SK-N-SH (cell line): ENCODE measurements around the gene KCNJ9. TPM values are rescaled to one million over a fixed set of nuclear protein-coding genes. Genes with fewer than 3 reads are reported as not detected.
A peak's percentile ranks its signal among the peaks of the same experiment; 100 is the strongest.

Source experiments
- CTCF ChIA-PET: fragments of 300-600, 350-600 bp; formaldehyde crosslinking; extraction: SDS; loops from one replicate; lab custom pipeline; 2021; lab: Yijun Ruan, JAX
- POLR2A ChIA-PET: fragments of 350-600 bp; sonication (Branson Sonifier 250); formaldehyde crosslinking; extraction: SDS; loops from one replicate; lab custom pipeline; 2020; ENCODE audit warnings: antibody characterized with exemption, inconsistent platforms; lab: Yijun Ruan, JAX
- DNase-seq: peaks from one replicate; pipeline ENCODE4 v3.0.0; 2012
- H2AFZ ChIP-seq: fragments of 200-600 bp; sonication (generic); 2 replicates; pipeline ENCODE4 v1.8.1; 2016; ENCODE audit warnings: antibody characterized with exemption, mild to moderate bottlenecking, low read depth
- H3F3A ChIP-seq: fragments of 200-600 bp; sonication (generic); replicated peaks from 2 replicates; pipeline ENCODE3; 2016; ENCODE audit warnings: antibody characterized with exemption, mild to moderate bottlenecking; ENCODE audit not compliant: insufficient read depth
- H3K27ac ChIP-seq, 2 experiments: fragments of 200-500 bp in 1 of 2; fragments of 200-600 bp in 1 of 2; sonication (Bioruptor generic) in 1 of 2; sonication (generic), shearing (Covaris generic) in 1 of 2; 2 replicates each; pipeline versions ENCODE4 v1.5.1 to v1.6.1; 2014 to 2016; ENCODE audit warnings: low read depth in 2 of 2, inconsistent platforms in 1 of 2, low read length in 1 of 2, mild to moderate bottlenecking in 1 of 2, mixed read lengths in 1 of 2
- H3K27me3 ChIP-seq: fragments of 200-600 bp; sonication (generic), shearing (Covaris generic); 2 replicates; pipeline ENCODE4 v1.6.1; 2016; ENCODE audit warnings: mixed run types; ENCODE audit not compliant: insufficient read depth
- H3K36me3 ChIP-seq, 2 experiments: fragments of 200-500 bp in 1 of 2; fragments of 200-600 bp in 1 of 2; sonication (Bioruptor generic) in 1 of 2; sonication (generic) in 1 of 2; replicated peaks in 1 of 2; 2 replicates each; pipeline versions ENCODE3 to v1.5.1; 2014 to 2016; ENCODE audit warnings: low read length in 1 of 2, mild to moderate bottlenecking in 1 of 2; ENCODE audit not compliant: insufficient read depth in 2 of 2, control insufficient read depth in 1 of 2
- H3K4me1 ChIP-seq, 2 experiments: fragments of 200-500 bp in 1 of 2; fragments of 200-600 bp in 1 of 2; sonication (Bioruptor generic) in 1 of 2; sonication (generic), shearing (Covaris generic) in 1 of 2; 2 replicates each; pipeline versions ENCODE4 v1.5.1 to v1.6.1; 2014 to 2016; ENCODE audit warnings: low read depth in 1 of 2, low read length in 1 of 2, mixed run types in 1 of 2; ENCODE audit not compliant: insufficient read depth in 2 of 2, control insufficient read depth in 1 of 2
- H3K4me2 ChIP-seq: fragments of 200-600 bp; sonication (generic), shearing (Covaris generic); 2 replicates; pipeline ENCODE4 v1.6.1; 2017; ENCODE audit warnings: mixed run types
- H3K4me3 ChIP-seq, 2 experiments: fragments of 200-500 bp in 1 of 2; fragments of 200-600 bp in 1 of 2; sonication (Bioruptor generic) in 1 of 2; sonication (generic), shearing (Covaris generic) in 1 of 2; 2 replicates each; pipeline versions ENCODE4 v1.5.1 to v1.8.1; 2014 to 2016; ENCODE audit warnings: low read depth in 2 of 2, inconsistent platforms in 1 of 2, low read length in 1 of 2, mild to moderate bottlenecking in 1 of 2, mixed read lengths in 1 of 2, moderate library complexity in 1 of 2
- H3K79me2 ChIP-seq: fragments of 200-600 bp; sonication (generic); 2 replicates; pipeline ENCODE4 v1.8.1; 2017; ENCODE audit warnings: mild to moderate bottlenecking; ENCODE audit not compliant: insufficient read depth
- H3K9ac ChIP-seq: fragments of 200-600 bp; sonication (generic); 2 replicates; pipeline ENCODE4 v1.6.1; 2017; ENCODE audit warnings: mixed run types
- H3K9me2 ChIP-seq: fragments of 200-600 bp; sonication (generic); 2 replicates; pipeline ENCODE4 v1.6.1; 2017; ENCODE audit warnings: mixed run types
- H3K9me3 ChIP-seq: fragments of 200-600 bp; sonication (generic); 2 replicates; pipeline ENCODE4 v1.6.1; 2017; ENCODE audit warnings: mixed run types, mild to moderate bottlenecking, moderate library complexity
- H4K20me1 ChIP-seq: fragments of 200-600 bp; sonication (generic); 2 replicates; pipeline ENCODE4 v1.6.1; 2017; ENCODE audit warnings: mild to moderate bottlenecking, mixed run types; ENCODE audit not compliant: insufficient read depth
- EZH2phosphoT487 ChIP-seq: fragments of 200-600 bp; sonication (generic); IDR thresholded peaks from 2 replicates; pipeline ENCODE4 v1.6.1; 2017; ENCODE audit warnings: low read depth, mixed run types, mild to moderate bottlenecking, antibody characterized with exemption, moderate library complexity, borderline replicate concordance
- FOSL2 ChIP-seq: IDR thresholded peaks from 2 replicates; pipeline ENCODE4 v1.4.0; 2012; ENCODE audit warnings: low read depth, mild to moderate bottlenecking, moderate library complexity, borderline replicate concordance
- FOXJ3 ChIP-seq: sonication (generic); formaldehyde crosslinking; IDR thresholded peaks from 2 replicates; pipeline ENCODE4 v1.5.1; 2020; ENCODE audit warnings: mild to moderate bottlenecking, missing genetic modification reagents
- MXI1 ChIP-seq: IDR thresholded peaks from 2 replicates; pipeline ENCODE4 v1.6.1; 2012; ENCODE audit warnings: mild to moderate bottlenecking, low read depth, low read length, improper control_type of control experiment
- NFIC ChIP-seq: IDR thresholded peaks from 2 replicates; pipeline ENCODE4 v1.4.0; 2012; ENCODE audit warnings: borderline replicate concordance
- RFX5 ChIP-seq: IDR thresholded peaks from 2 replicates; pipeline ENCODE4 v1.6.1; 2012; ENCODE audit warnings: mild to moderate bottlenecking, improper control_type of control experiment, low read length
- SIN3A ChIP-seq: IDR thresholded peaks from 2 replicates; pipeline ENCODE4 v1.6.1; 2012; ENCODE audit warnings: low read depth, mild to moderate bottlenecking, low read length, moderate library complexity, borderline replicate concordance
- TAF1 ChIP-seq: IDR thresholded peaks from 2 replicates; pipeline ENCODE4 v1.6.1; 2012; ENCODE audit warnings: low read depth, mild to moderate bottlenecking, low read length, moderate library complexity, borderline replicate concordance
- TEAD4 ChIP-seq: IDR thresholded peaks from 2 replicates; pipeline ENCODE4 v1.4.0; 2012; ENCODE audit warnings: mild to moderate bottlenecking, borderline replicate concordance; ENCODE audit not compliant: insufficient read depth
- WGBS: methylation state at CpG from one replicate; pipeline ENCODE4 v1.1.6; 2017; ENCODE audit warnings: low lambda C conversion rate; 5-methylcytosine and 5-hydroxymethylcytosine counted together
- polyA plus RNA-seq, 3 experiments: library from polyadenylated mRNA; depleted of rRNA; stranded (reverse); fragments of >200 nt; gene quantifications; 2 replicates each; pipeline ENCODE4 v1.2.3, GENCODE V29; 2012
- TF ChIP-seq, protein P1 (sequence below): fragments of 150-350 bp; IDR thresholded peaks from 2 replicates; pipeline ENCODE4 v1.6.1; 2016; ENCODE audit warnings: mild to moderate bottlenecking, low read depth, low read length

The KCNJ9 gene
- 0.02 and 0.05 TPM in 2 replicates for polyA plus RNA-seq (2012; rRNA removed)
- 0.01 and 0.03 TPM in 2 replicates for polyA plus RNA-seq (2012; cell fraction: cytosol; rRNA removed)
- 0.01 TPM in 1 of 2 replicates, not detected in the other for polyA plus RNA-seq (2012; cell fraction: nucleus; rRNA removed)

DNA sequence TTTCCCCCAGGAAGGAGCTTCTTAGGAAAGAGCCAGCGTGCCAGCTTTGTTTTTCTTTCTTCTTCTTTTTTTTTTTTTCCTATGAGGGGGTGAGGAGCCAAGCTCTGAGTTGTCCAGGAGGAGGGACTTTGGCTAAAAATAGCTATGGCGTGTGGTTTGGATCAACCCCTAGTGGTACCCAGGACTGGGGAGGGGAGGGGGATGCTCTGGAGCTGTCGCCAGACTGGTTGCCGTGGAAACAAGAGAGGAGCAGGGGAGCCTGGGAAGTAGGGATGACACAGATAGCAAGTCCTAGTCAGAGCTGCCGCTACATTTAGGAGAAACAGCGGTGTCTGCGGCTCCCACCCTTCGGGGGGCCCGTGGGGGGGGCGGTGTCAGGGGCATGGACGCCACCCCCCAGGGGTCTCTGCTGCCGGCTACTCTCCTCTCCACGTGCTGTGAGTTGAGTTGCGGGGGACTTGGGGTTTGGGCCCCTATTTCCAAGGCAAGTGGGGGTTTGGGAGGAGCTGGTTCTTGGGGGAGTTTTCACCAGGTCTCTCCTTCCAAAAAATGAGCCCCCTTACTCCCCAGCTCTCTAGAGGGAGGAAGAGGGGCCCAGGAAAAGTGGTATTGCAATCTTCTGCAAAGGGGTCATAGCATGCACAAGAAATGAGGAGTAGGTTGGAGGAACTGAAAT lies at the start of gene KCNJ9:
Gene KCNJ9, plus strand, starts transcription at position 278 of the 676 bp plus-strand sequence. CDS start 2,493 bp downstream, outside the sequence.
- POLR2A ChIA-PET, result interaction anchor here (0.6 to 1.3 kb wide), 3 partner anchors 35 to 180 kb away, joined by 3 read pairs; no protein-coding TSS in a partner anchor
- Histone ChIP-seq H3K4me1 (peaks cover 0 to 15% of the 10 kb centered on the region in 2 experiments; a peak in 1 of 4 replicates), H3K9me3 (no peaks in the 10 kb centered on the region), H2AFZ (no peak within 1 kb of the TSS), H3K27ac (no peak within 1 kb of the TSS), H3K79me2 (no peaks in the 10 kb centered on the region), H3K36me3 (no peaks in the 10 kb centered on the region), H3K9ac (no peak within 1 kb of the TSS), H3F3A (no peaks in the 10 kb centered on the region), H3K9me2 (no peaks in the 10 kb centered on the region), H3K4me2 (peak within 1 kb of the TSS; percentile 21; the same call in 1 of the 2 replicates), H3K27me3 (peaks cover 30% of the 10 kb centered on the region)
- DNase-seq, result peak; percentile 94
- CTCF ChIA-PET, result interaction anchor here (0.7 to 14.2 kb wide), 16 partner anchors 14 to 210 kb away, joined by 3 to 163 read pairs (median 6); partner anchors contain the start of genes IGSF8, PIGM and SLAMF9
- 11% methylated on average over 8 of the region's 14 CpGs for WGBS
- TF ChIP-seq MXI1, result peak; percentile 21; the same call in 1 of the 2 replicates
- no peak for TF ChIP-seq RFX5
- TF ChIP-seq, all 33 proteins: peak for 1
- H3K4me3 ChIP-seq, result peak within 1 kb of the TSS in 1 of 2 experiments; percentile 29; a peak in 1 of 4 replicates
- H4K20me1 ChIP-seq, result no peaks in the 10 kb centered on the region

DNA sequence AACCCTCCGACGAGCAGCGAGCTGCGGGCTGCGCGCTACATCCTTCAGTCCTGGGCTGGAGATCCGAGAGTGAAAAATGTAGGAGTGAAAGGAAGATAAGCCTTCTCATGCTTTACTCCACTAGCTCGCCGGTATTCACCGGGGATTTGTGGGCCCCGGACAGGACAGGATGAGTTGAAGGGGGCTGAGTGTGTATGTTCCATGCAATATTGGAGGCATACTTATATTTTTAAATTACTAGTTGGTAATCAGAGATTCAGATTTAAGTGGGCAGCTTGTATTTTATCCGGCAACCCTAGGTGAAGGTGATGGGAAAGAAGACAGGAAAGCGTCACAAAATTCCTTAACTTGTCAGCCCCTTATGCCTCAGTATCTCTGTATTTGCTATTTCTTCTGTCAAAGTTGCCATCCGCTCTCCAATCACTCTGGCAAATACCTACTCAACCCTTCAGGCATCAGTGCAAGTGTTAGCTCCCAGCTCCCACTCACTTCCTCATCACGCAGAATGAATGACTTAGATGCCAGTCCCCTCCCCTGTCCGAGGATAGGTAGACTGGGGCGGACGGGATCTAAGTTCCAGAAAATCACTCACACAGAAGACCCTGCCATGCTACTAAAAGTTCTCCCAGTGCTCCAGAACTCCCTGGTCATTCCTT lies 49.0 kb upstream of the KCNJ9 start:
- TF ChIP-seq NFIC, result 0 out of 2 replicates have a peak, but pooled peaks have one; percentile 1
- no peak for TF ChIP-seq TEAD4
- no peak for TF ChIP-seq EZH2phosphoT487
- TF ChIP-seq FOXJ3 (CRISPR knock-in tag), result no peak
- TF ChIP-seq SIN3A, result no peak
- no peak for TF ChIP-seq FOSL2
- TF ChIP-seq, protein P1, sequence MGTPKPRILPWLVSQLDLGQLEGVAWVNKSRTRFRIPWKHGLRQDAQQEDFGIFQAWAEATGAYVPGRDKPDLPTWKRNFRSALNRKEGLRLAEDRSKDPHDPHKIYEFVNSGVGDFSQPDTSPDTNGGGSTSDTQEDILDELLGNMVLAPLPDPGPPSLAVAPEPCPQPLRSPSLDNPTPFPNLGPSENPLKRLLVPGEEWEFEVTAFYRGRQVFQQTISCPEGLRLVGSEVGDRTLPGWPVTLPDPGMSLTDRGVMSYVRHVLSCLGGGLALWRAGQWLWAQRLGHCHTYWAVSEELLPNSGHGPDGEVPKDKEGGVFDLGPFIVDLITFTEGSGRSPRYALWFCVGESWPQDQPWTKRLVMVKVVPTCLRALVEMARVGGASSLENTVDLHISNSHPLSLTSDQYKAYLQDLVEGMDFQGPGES, result no peak
- TF ChIP-seq TAF1, result no peak
- ChIA-PET CTCF (interaction anchor here (0.9 to 5.8 kb wide), 7 partner anchors 14 to 234 kb away, joined by 3 to 47 read pairs (median 10); partner anchors contain the start of gene KCNJ9), POLR2A (interaction anchor here (1.0 to 1.7 kb wide), 3 partner anchors 14 to 227 kb away, joined by 3 to 4 read pairs (median 3); no protein-coding TSS in a partner anchor)
- Histone ChIP-seq H3K9ac (peak overlapping the region; percentile 68), H3K4me3 (peak overlapping the region; percentile 84 to 93), H3K79me2 (peaks cover 9% of the 10 kb centered on the region; the same call in 1 of the 2 replicates), H3K9me2 (no peaks in the 10 kb centered on the region), H4K20me1 (no peaks in the 10 kb centered on the region), H3K9me3 (no peaks in the 10 kb centered on the region), H3K27me3 (peaks cover 5% of the 10 kb centered on the region; the same call in 1 of the 2 replicates), H3K4me1 (peaks cover 0 to 15% of the 10 kb centered on the region in 2 experiments; a peak in 2 of 4 replicates), H3F3A (no peaks in the 10 kb centered on the region), H3K36me3 (peaks cover 0 to 10% of the 10 kb centered on the region in 2 experiments), H2AFZ (peak overlapping the region; percentile 99), H3K27ac (peak overlapping the region in 1 of 2 experiments; percentile 58; a peak in 2 of 4 replicates), H3K4me2 (peak overlapping the region; percentile 85)
- WGBS, result 2% methylated on average over 18 of the region's 18 CpGs
- DNase-seq, result peak; percentile 33
